HCT116 (cell line): Measurements from ENCODE around the gene ARL4C. TPM values are rescaled to one million over a fixed set of nuclear protein-coding genes. Genes with fewer than 3 reads are reported as not detected.

Experiments
- ATAC-seq: fragments of 200-7000 bp; cut with Tn5 transposase; 2 replicates; pipeline ENCODE4 v1.9.1; 2020; ENCODE audit warnings: mild to moderate bottlenecking, moderate library complexity
- BruUV-seq: library from RNA; stranded (reverse); fragments of 400-500 nt; replicated peaks from 2 replicates; lab custom pipeline; 2021; lab: Mats Ljungman, UMichigan
- CTCF ChIA-PET: fragments of 300-600 bp; sonication (Branson Sonifier 250); formaldehyde crosslinking; loops from one replicate; lab custom pipeline; 2021; ENCODE audit warnings: antibody characterized with exemption; lab: Charles Lee
- POLR2A ChIA-PET: fragments of 300-600, 350-600 bp; sonication (Branson Sonifier 250); formaldehyde crosslinking; loops from one replicate; lab custom pipeline; 2021; ENCODE audit warnings: antibody characterized with exemption; lab: Charles Lee
- RAD21 ChIA-PET, 2 experiments: fragments of 300-600 bp; sonication (Branson Sonifier 250); formaldehyde crosslinking; loops; one replicate each; lab custom pipeline; 2023; ENCODE audit warnings: low total read pairs in 2 of 2; ENCODE audit not compliant: uncharacterized antibody in 2 of 2, unreplicated experiment in 2 of 2, low non-redundant PET in 1 of 2; lab: Charles Lee
- DNase-seq: peaks from one replicate; pipeline ENCODE4 v3.0.0-alpha.2; 2010; ENCODE audit warnings: low read depth, low spot score
- H2AFZ ChIP-seq: fragments of 200-600 bp; shearing (Covaris generic), sonication (generic); 2 replicates; pipeline ENCODE4 v1.6.1; 2017; ENCODE audit warnings: low read depth, mixed run types, mixed read lengths, antibody characterized with exemption, low read length; ENCODE audit not compliant: poor library complexity, severe bottlenecking
- H3K27ac ChIP-seq: 2 replicates; pipeline ENCODE4 v1.5.1; 2012; ENCODE audit warnings: low read depth, low read length
- H3K27me3 ChIP-seq: fragments of 200-600 bp; sonication (generic); 2 replicates; pipeline ENCODE4 v1.6.1; 2016; ENCODE audit warnings: mixed run types, low read length, mixed read lengths; ENCODE audit not compliant: insufficient read depth
- H3K36me3 ChIP-seq, 2 experiments: fragments of 200-500 bp in 1 of 2; fragments of 200-600 bp in 1 of 2; sonication (Bioruptor generic) in 1 of 2; sonication (generic) in 1 of 2; 2 replicates each; pipeline versions ENCODE4 v1.5.1 to v1.6.1; 2014 to 2016; ENCODE audit warnings: low read length in 2 of 2, inconsistent platforms in 1 of 2, mixed read lengths in 1 of 2, mixed run types in 1 of 2; ENCODE audit not compliant: insufficient read depth in 2 of 2, control insufficient read depth in 1 of 2
- H3K4me1 ChIP-seq, 2 experiments: fragments of 200-600 bp in 1 of 2; sonication (generic) in 1 of 2; 2 replicates each; pipeline versions ENCODE4 v1.5.1 to v1.6.1; 2012 to 2017; ENCODE audit warnings: low read length in 2 of 2, inconsistent platforms in 1 of 2, mild to moderate bottlenecking in 1 of 2, mixed read lengths in 1 of 2, mixed run types in 1 of 2, moderate library complexity in 1 of 2; ENCODE audit not compliant: insufficient read depth in 2 of 2, control insufficient read depth in 1 of 2
- H3K4me2 ChIP-seq: fragments of 200-600 bp; sonication (generic); 2 replicates; pipeline ENCODE4 v1.6.1; 2017; ENCODE audit warnings: mixed run types, low read length, mixed read lengths
- H3K4me3 ChIP-seq, 2 experiments: fragments of 200-600 bp in 1 of 2; sonication (generic) in 1 of 2; replicated peaks in 1 of 2; 2 replicates each; pipeline ENCODE4 v1.5.1; 2011 to 2016; ENCODE audit warnings: low read length in 2 of 2, control low read depth in 1 of 2, low read depth in 1 of 2, mild to moderate bottlenecking in 1 of 2, mixed read lengths in 1 of 2, mixed run types in 1 of 2
- H3K79me2 ChIP-seq: fragments of 200-600 bp; sonication (generic); 2 replicates; pipeline ENCODE4 v1.6.1; 2017; ENCODE audit warnings: mild to moderate bottlenecking, mixed run types, low read length, moderate library complexity, mixed read lengths; ENCODE audit not compliant: insufficient read depth
- H3K9ac ChIP-seq: fragments of 200-600 bp; sonication (generic); 2 replicates; pipeline ENCODE4 v1.6.1; 2016; ENCODE audit warnings: low read length, mixed read lengths
- H3K9me2 ChIP-seq: fragments of 200-600 bp; sonication (generic), shearing (Covaris generic); 2 replicates; pipeline ENCODE4 v1.6.1; 2017; ENCODE audit warnings: mixed run types, mild to moderate bottlenecking, moderate library complexity; ENCODE audit not compliant: insufficient read depth
- H3K9me3 ChIP-seq, 2 experiments: fragments of 200-500 bp in 1 of 2; fragments of 200-600 bp in 1 of 2; sonication (Bioruptor generic) in 1 of 2; sonication (generic) in 1 of 2; 2 replicates each; pipeline ENCODE4 v1.6.1; 2014 to 2017; ENCODE audit warnings: low read length in 2 of 2, mixed read lengths in 2 of 2, inconsistent platforms in 1 of 2, low read depth in 1 of 2, mild to moderate bottlenecking in 1 of 2, mixed run types in 1 of 2, moderate library complexity in 1 of 2; ENCODE audit not compliant: control insufficient read depth in 1 of 2, insufficient read depth in 1 of 2
- H4K20me1 ChIP-seq: fragments of 200-600 bp; sonication (generic), shearing (Covaris generic); 2 replicates; pipeline ENCODE4 v1.6.1; 2017; ENCODE audit warnings: mixed run types, mild to moderate bottlenecking, moderate library complexity; ENCODE audit not compliant: insufficient read depth
- ATF3 ChIP-seq: IDR thresholded peaks from 2 replicates; pipeline ENCODE4 v1.6.1; 2012
- CTCF ChIP-seq, 3 experiments: fragments of 200-600 bp in 1 of 3; sonication (generic) in 1 of 3; IDR thresholded peaks in 2 of 3; conservative IDR thresholded peaks in 1 of 3; 2 replicates each; pipeline ENCODE4 v1.5.1; 2012 to 2017; ENCODE audit warnings: low read depth in 2 of 3, low read length in 2 of 3, antibody characterized with exemption in 1 of 3, borderline replicate concordance in 1 of 3, control low read depth in 1 of 3, mild to moderate bottlenecking in 1 of 3, mixed read lengths in 1 of 3, mixed run types in 1 of 3, moderate library complexity in 1 of 3; ENCODE audit not compliant: insufficient read depth in 1 of 3
- EGR1 ChIP-seq: IDR thresholded peaks from 2 replicates; pipeline ENCODE4 v1.6.1; 2012; ENCODE audit warnings: low read depth
- EZH2 ChIP-seq: fragments of 200-600 bp; sonication (generic); IDR thresholded peaks from 2 replicates; pipeline ENCODE4 v1.6.1; 2017; ENCODE audit warnings: antibody characterized with exemption, mixed run types
- EZH2phosphoT487 ChIP-seq: fragments of 200-600 bp; IDR thresholded peaks from 2 replicates; pipeline ENCODE4 v1.6.1; 2018; ENCODE audit warnings: antibody characterized with exemption, borderline replicate concordance
- FOSL1 ChIP-seq: IDR thresholded peaks from 2 replicates; pipeline ENCODE4 v1.6.1; 2012; ENCODE audit warnings: low read depth
- MAX ChIP-seq: IDR thresholded peaks from 2 replicates; pipeline ENCODE4 v1.6.1; 2012
- POLR2AphosphoS5 ChIP-seq: IDR thresholded peaks from 2 replicates; pipeline ENCODE4 v1.6.1; 2011; ENCODE audit warnings: mild to moderate bottlenecking, low read depth, low read length, moderate library complexity
- REST ChIP-seq: IDR thresholded peaks from 2 replicates; pipeline ENCODE4 v1.6.1; 2012; ENCODE audit warnings: low read depth
- SIN3A ChIP-seq: IDR thresholded peaks from 2 replicates; pipeline ENCODE4 v1.6.1; 2012; ENCODE audit warnings: low read depth
- SP1 ChIP-seq: IDR thresholded peaks from 2 replicates; pipeline ENCODE4 v1.6.1; 2012; ENCODE audit warnings: low read depth
- SRF ChIP-seq: IDR thresholded peaks from 2 replicates; pipeline ENCODE4 v1.6.1; 2012; ENCODE audit warnings: low read depth
- TCF7L2 ChIP-seq: IDR thresholded peaks from 2 replicates; pipeline ENCODE4 v1.7.0; 2011; ENCODE audit warnings: borderline replicate concordance, inconsistent platforms; ENCODE audit not compliant: insufficient read depth, insufficient read length; ENCODE audit errors: extremely low read depth
- YY1 ChIP-seq: IDR thresholded peaks from 2 replicates; pipeline ENCODE4 v1.6.1; 2011; ENCODE audit warnings: low read length, low read depth, moderate library complexity, mild to moderate bottlenecking; ENCODE audit not compliant: insufficient replicate concordance; ENCODE audit errors: extremely low read depth
- ZNF274 ChIP-seq: fragments of 200-500 bp; sonication (Bioruptor generic); IDR thresholded peaks from 2 replicates; pipeline ENCODE4 v1.6.1; 2014; ENCODE audit warnings: mild to moderate bottlenecking, low read depth, low read length, inconsistent platforms
- intact Hi-C: fragments of 100-400 bp; cut with micrococcal nuclease; formaldehyde crosslinking; loops from 2 replicates; pipeline ENCODE4 v1.10.0; 2022
- total RNA-seq: library from RNA; stranded (reverse); gene quantifications from one replicate; pipeline ENCODE4 v1.2.1, GENCODE V29; 2021; ENCODE audit not compliant: unreplicated experiment

ARL4C gene
- total RNA-seq, 1 experiment from 2014 or later: 4.1 TPM

- TF ChIP-seq ZNF274 (no peak), POLR2AphosphoS5 (no peak), TCF7L2 (no peak), REST (no peak), SRF (no peak), MAX (no peak), CTCF (IDR thresholded peaks at IDR 0.05 in 2 of 3, conservative IDR thresholded peaks at IDR 0.05 in 1 of 3; ENCODE audit: borderline replicate concordance in 1 of 3, insufficient read depth in 1 of 3, low read depth in 2 of 3, low read length in 2 of 3) (no peak), EZH2phosphoT487 (no peak), SIN3A (no peak), ATF3 (no peak), YY1 (no peak), FOSL1 (no peak), SP1 (no peak), EGR1 (no peak), EZH2 (no peak)
- TF ChIP-seq, all 23 proteins: peak for 0
- Histone ChIP-seq H3K79me2 (no peaks in the 10 kb centered on the region), H3K9ac (no peak overlapping the region), H3K4me1 (peaks cover 5 to 13% of the 10 kb centered on the region in 2 experiments; a peak in 3 of 4 replicates), H3K27ac (no peak overlapping the region), H3K4me3 (no peak overlapping the region), H4K20me1 (no peaks in the 10 kb centered on the region), H3K9me3 (no peaks in the 10 kb centered on the region), H2AFZ (no peak overlapping the region), H3K36me3 (no peaks in the 10 kb centered on the region), H3K9me2 (no peaks in the 10 kb centered on the region), H3K27me3 (no peaks in the 10 kb centered on the region), H3K4me2 (no peak overlapping the region)
- RAD21 ChIA-PET: no interaction called here
- intact Hi-C loops: no loop called here
- CTCF ChIA-PET: no interaction called here
- no TSS peak for BruUV-seq
- ATAC-seq: no peak
- DNase-seq: no peak
- POLR2A ChIA-PET: no interaction called here
Measured at GRCh38 chr2:234493796-234494195, 3.1 kb downstream of the ARL4C start.
